ENCODE results near the gene PLSCR1.
"Not testable (repeated sequence)": the region's sequence is repeated elsewhere in the genome, so short reads cannot be mapped to it uniquely, and the experiment has no call there.

The PLSCR1 gene

GRCh38 chr3:146532406-146532805 is 12.0 kb downstream of the PLSCR1 start:
- no peak overlapping the region for H3K4me3 ChIP-seq (ENCODE audit: control insufficient read depth, low read depth, low read length)
- DNase-seq (ENCODE audit: low read depth) = no peak
- no peak for TF ChIP-seq CTCF (conservative IDR thresholded peaks at IDR 0.05; ENCODE audit: control insufficient read depth, insufficient read depth, low read depth, low read length)

GRCh38 chr3:146530609-146531008 is 13.8 kb downstream of the PLSCR1 start:
- no peak for DNase-seq (ENCODE audit: low read depth)
- H3K4me3 ChIP-seq (ENCODE audit: control insufficient read depth, low read depth, low read length) = no peak overlapping the region
- no peak for TF ChIP-seq CTCF (conservative IDR thresholded peaks at IDR 0.05; ENCODE audit: control insufficient read depth, insufficient read depth, low read depth, low read length)

GRCh38 chr3:146529021-146529420 is 15.4 kb downstream of the PLSCR1 start:
- TF ChIP-seq CTCF (conservative IDR thresholded peaks at IDR 0.05; ENCODE audit: control insufficient read depth, insufficient read depth, low read depth, low read length) = no peak
- H3K4me3 ChIP-seq (ENCODE audit: control insufficient read depth, low read depth, low read length) = no peak overlapping the region
- DNase-seq (ENCODE audit: low read depth) = peak; percentile 74

GRCh38 chr3:146524961-146525360 is 19.4 kb downstream of the PLSCR1 start:
- TF ChIP-seq CTCF (conservative IDR thresholded peaks at IDR 0.05; ENCODE audit: control insufficient read depth, insufficient read depth, low read depth, low read length) = no peak
- DNase-seq (ENCODE audit: low read depth) = no peak
- H3K4me3 ChIP-seq (ENCODE audit: control insufficient read depth, low read depth, low read length) = no peak overlapping the region

- DNase-seq (ENCODE audit: low read depth) = no peak
- no peak overlapping the region for H3K4me3 ChIP-seq (ENCODE audit: control insufficient read depth, low read depth, low read length)
- no peak for TF ChIP-seq CTCF (conservative IDR thresholded peaks at IDR 0.05; ENCODE audit: control insufficient read depth, insufficient read depth, low read depth, low read length)
These were observed 20.9 kb downstream of the PLSCR1 start for GRCh38 chr3:146523531-146523930.

- H3K4me3 ChIP-seq (ENCODE audit: control insufficient read depth, low read depth, low read length); DNase-seq (ENCODE audit: low read depth): not testable (repeated sequence)
These were observed 21.9 kb downstream of the PLSCR1 start for GRCh38 chr3:146522174-146523158.

- DNase-seq (ENCODE audit: low read depth) = no peak
- H3K4me3 ChIP-seq (ENCODE audit: control insufficient read depth, low read depth, low read length) = no peak overlapping the region
- TF ChIP-seq CTCF (conservative IDR thresholded peaks at IDR 0.05; ENCODE audit: control insufficient read depth, insufficient read depth, low read depth, low read length) = no peak
These were observed 23.0 kb downstream of the PLSCR1 start for GRCh38 chr3:146521394-146521793.
